Measurements from ENCODE around the gene FAM240A. TPM values are rescaled to one million over a fixed set of nuclear protein-coding genes. Genes with fewer than 3 reads are reported as not detected.

FAM240A gene
- total and polyA plus RNA-seq, 10 of the 15 experiments (the other 5 are each of a cell fraction or from before 2014, with no cell fraction given): not detected

GRCh38 chr3:46593274-46593862, 19.0 kb upstream of the FAM240A start:
- Histone ChIP-seq H3K36me3 (ENCODE audit: control insufficient read depth in 2 of 2, insufficient read depth in 2 of 2, low read length in 1 of 2) (no peaks in the 10 kb centered on the region), H4K20me1 (ENCODE audit: control insufficient read depth, insufficient read depth) (no peaks in the 10 kb centered on the region), H3K4me2 (ENCODE audit: control insufficient read depth, insufficient read depth) (no peak overlapping the region), H3K27me3 (replicated peaks in 1 of 2; ENCODE audit: control insufficient read depth in 2 of 2, insufficient read depth in 2 of 2, low read length in 1 of 2) (peaks cover 0 to 5% of the 10 kb centered on the region in 2 experiments; a peak in 1 of 4 replicates), H3K9ac (ENCODE audit: control insufficient read depth, insufficient read depth, low read length) (no peak overlapping the region), H3K27ac (ENCODE audit: control insufficient read depth, insufficient read depth) (no peak overlapping the region), H3K79me2 (ENCODE audit: control insufficient read depth, insufficient read depth, low read length) (no peaks in the 10 kb centered on the region), H3K9me3 (replicated peaks; ENCODE audit: control insufficient read depth, insufficient read depth, low read length) (no peaks in the 10 kb centered on the region), H3K4me1 (ENCODE audit: control insufficient read depth, insufficient read depth, low read length) (no peaks in the 10 kb centered on the region), H3K4me3 (no peak overlapping the region), H2AFZ (ENCODE audit: control insufficient read depth, low read depth, low read length) (no peak overlapping the region)
- no TSS peak for BruUV-seq (replicated peaks)
- ChIA-PET CTCF (no interaction called here), RAD21 (ENCODE audit: unreplicated experiment) (no interaction called here), SMC1A (ENCODE audit: uncharacterized antibody, unreplicated experiment) (no interaction called here), POLR2A (no interaction called here)
- WGBS (ENCODE audit: insufficient coverage, insufficient replicate concordance, low lambda C conversion rate, missing lambda C conversion rate): 65% methylated on average over 14 of the region's 14 CpGs
- in situ Hi-C loops (cut with MboI) (no loop called here), intact Hi-C loops (cut with micrococcal nuclease; ENCODE audit: unreplicated experiment) (no loop called here)
- FAIRE-seq (no peak), ATAC-seq (no peak), DNase-seq (ENCODE audit: low read depth, low spot score) (no peak)
- TF ChIP-seq RBBP5 (conservative IDR thresholded peaks at IDR 0.05) (no peak), PAX8 (IDR thresholded peaks at IDR 0.05) (no peak), FOXM1 (IDR thresholded peaks at IDR 0.05; ENCODE audit: low read depth, low read length) (no peak), RAD51 (IDR thresholded peaks at IDR 0.05) (no peak), USF2 (IDR thresholded peaks at IDR 0.05; ENCODE audit: borderline replicate concordance, low read depth, low read length) (no peak), ATF7 (IDR thresholded peaks at IDR 0.05; ENCODE audit: low read depth) (no peak), KAT2A (conservative IDR thresholded peaks at IDR 0.05; ENCODE audit: control insufficient read depth, low read depth, low read length) (no peak), TCF3 (IDR thresholded peaks at IDR 0.05; ENCODE audit: borderline replicate concordance, insufficient read depth, low read depth, low read length) (no peak), BCL11A (IDR thresholded peaks at IDR 0.05; ENCODE audit: low read depth, low read length) (no peak)
- TF ChIP-seq, protein P1, sequence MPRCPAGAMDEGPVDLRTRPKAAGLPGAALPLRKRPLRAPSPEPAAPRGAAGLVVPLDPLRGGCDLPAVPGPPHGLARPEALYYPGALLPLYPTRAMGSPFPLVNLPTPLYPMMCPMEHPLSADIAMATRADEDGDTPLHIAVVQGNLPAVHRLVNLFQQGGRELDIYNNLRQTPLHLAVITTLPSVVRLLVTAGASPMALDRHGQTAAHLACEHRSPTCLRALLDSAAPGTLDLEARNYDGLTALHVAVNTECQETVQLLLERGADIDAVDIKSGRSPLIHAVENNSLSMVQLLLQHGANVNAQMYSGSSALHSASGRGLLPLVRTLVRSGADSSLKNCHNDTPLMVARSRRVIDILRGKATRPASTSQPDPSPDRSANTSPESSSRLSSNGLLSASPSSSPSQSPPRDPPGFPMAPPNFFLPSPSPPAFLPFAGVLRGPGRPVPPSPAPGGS (IDR thresholded peaks at IDR 0.05; ENCODE audit: borderline replicate concordance, insufficient read depth, low read depth, low read length, poor library complexity, severe bottlenecking): no peak
- TF ChIP-seq, protein P2, sequence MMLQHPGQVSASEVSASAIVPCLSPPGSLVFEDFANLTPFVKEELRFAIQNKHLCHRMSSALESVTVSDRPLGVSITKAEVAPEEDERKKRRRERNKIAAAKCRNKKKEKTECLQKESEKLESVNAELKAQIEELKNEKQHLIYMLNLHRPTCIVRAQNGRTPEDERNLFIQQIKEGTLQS (IDR thresholded peaks at IDR 0.05; ENCODE audit: borderline replicate concordance, extremely low read depth, low read depth, low read length): no peak

Data from GM12878 (cell line).